GM23338 (cell line): Measurements from ENCODE around the gene NPAS3. TPM values are rescaled to one million over a fixed set of nuclear protein-coding genes. Genes with fewer than 3 reads are reported as not detected.

Experiments used
- ATAC-seq: fragments of 200-7000 bp; cut with Tn5 transposase; 3 replicates; pipeline ENCODE4 v1.9.1; 2020
- DNase-seq: peaks from one replicate; pipeline ENCODE4 v3.0.0-alpha.2; 2015; ENCODE audit warnings: low spot score
- H2AFZ ChIP-seq: fragments of 200-600 bp; sonication (generic); 2 replicates; pipeline ENCODE4 v1.8.0; 2016; ENCODE audit warnings: antibody characterized with exemption, mild to moderate bottlenecking, moderate library complexity
- H3F3A ChIP-seq: fragments of 200-600 bp; sonication (generic); replicated peaks from 2 replicates; pipeline ENCODE4 v1.8.0; 2017; ENCODE audit warnings: antibody characterized with exemption, mixed run types, low read depth
- H3K27ac ChIP-seq: fragments of 200-600 bp; sonication (generic); 2 replicates; pipeline ENCODE4 v1.6.1; 2016; ENCODE audit warnings: low read depth
- H3K27me3 ChIP-seq: fragments of 200-600 bp; sonication (generic); 2 replicates; pipeline ENCODE4 v1.8.0; 2016; ENCODE audit warnings: mild to moderate bottlenecking, mixed run types, moderate library complexity; ENCODE audit not compliant: insufficient read depth
- H3K36me3 ChIP-seq: fragments of 200-600 bp; sonication (generic); 2 replicates; pipeline ENCODE4 v1.8.0; 2016; ENCODE audit warnings: mild to moderate bottlenecking; ENCODE audit not compliant: insufficient read depth
- H3K4me1 ChIP-seq: fragments of 200-600 bp; sonication (generic); 2 replicates; pipeline ENCODE4 v1.8.0; 2016; ENCODE audit warnings: mild to moderate bottlenecking, moderate library complexity; ENCODE audit not compliant: insufficient read depth
- H3K4me2 ChIP-seq: fragments of 200-600 bp; sonication (generic); 2 replicates; pipeline ENCODE4 v1.7.1; 2017; ENCODE audit warnings: mixed run types
- H3K4me3 ChIP-seq: fragments of 200-600 bp; sonication (generic); 2 replicates; pipeline ENCODE4 v1.6.1; 2016; ENCODE audit warnings: mixed run types
- H3K79me2 ChIP-seq: fragments of 200-600 bp; sonication (generic); replicated peaks from 2 replicates; pipeline ENCODE4 v1.8.0; 2017; ENCODE audit warnings: mild to moderate bottlenecking; ENCODE audit not compliant: insufficient read depth
- H3K9me2 ChIP-seq: fragments of 200-600 bp; sonication (generic); 2 replicates; pipeline ENCODE4 v1.8.0; 2017; ENCODE audit not compliant: insufficient read depth
- H4K20me1 ChIP-seq: fragments of 200-600 bp; sonication (generic); replicated peaks from 2 replicates; pipeline ENCODE4 v1.8.0; 2017; ENCODE audit warnings: mild to moderate bottlenecking; ENCODE audit not compliant: insufficient read depth
- H3K27ac Mint-ChIP-seq: 2 replicates; pipeline ENCODE4 v1.8.0; 2020; ENCODE audit warnings: inconsistent platforms, mild to moderate bottlenecking, moderate library complexity, mixed read lengths
- H3K27me3 Mint-ChIP-seq: 3 replicates; pipeline ENCODE4 v1.8.0; 2022; ENCODE audit warnings: low read depth, mild to moderate bottlenecking, moderate library complexity, mixed read lengths, inconsistent platforms; ENCODE audit not compliant: insufficient read depth, poor library complexity
- H3K36me3 Mint-ChIP-seq: 3 replicates; pipeline ENCODE4 v1.8.0; 2021; ENCODE audit warnings: low read depth, mild to moderate bottlenecking, inconsistent platforms, moderate library complexity, mixed read lengths
- H3K4me1 Mint-ChIP-seq: 3 replicates; pipeline ENCODE4 v1.8.0; 2020; ENCODE audit warnings: mild to moderate bottlenecking, inconsistent platforms, mixed read lengths
- H3K4me3 Mint-ChIP-seq: 3 replicates; pipeline ENCODE4 v1.8.0; 2021; ENCODE audit warnings: moderate library complexity, mild to moderate bottlenecking, inconsistent platforms, mixed read lengths
- H3K9me3 Mint-ChIP-seq: 3 replicates; pipeline ENCODE4 v1.8.0; 2020; ENCODE audit warnings: moderate library complexity, mild to moderate bottlenecking, inconsistent platforms, mixed read lengths
- CREB1 ChIP-seq: fragments of 250-450 bp; sonication (Bioruptor Pico); IDR thresholded peaks from 2 replicates; pipeline ENCODE4 v1.5.0; 2020; ENCODE audit warnings: low read depth, mild to moderate bottlenecking, moderate library complexity
- CTCF ChIP-seq, 2 experiments: fragments of 200-600 bp in 1 of 2; sonication (generic) in 1 of 2; conservative IDR thresholded peaks; 2 replicates each; pipeline versions ENCODE4 v1.5.1 to v1.6.1; 2016 to 2017; ENCODE audit warnings: antibody characterized with exemption in 2 of 2, low read depth in 2 of 2, mild to moderate bottlenecking in 2 of 2, moderate library complexity in 1 of 2
- EZH2 ChIP-seq: fragments of 200-600 bp; sonication (generic); IDR thresholded peaks from one replicate; pipeline ENCODE4 v1.8.0; 2017; ENCODE audit warnings: antibody characterized with exemption, mild to moderate bottlenecking, low read depth; ENCODE audit not compliant: unreplicated experiment
- EZH2phosphoT487 ChIP-seq: fragments of 200-600 bp; sonication (generic); IDR thresholded peaks from one replicate; pipeline ENCODE4 v1.8.1; 2018; ENCODE audit warnings: antibody characterized with exemption; ENCODE audit not compliant: unreplicated experiment
- JUNB ChIP-seq: IDR thresholded peaks from one replicate; pipeline ENCODE4 v1.6.1; 2016; ENCODE audit warnings: antibody characterized with exemption; ENCODE audit not compliant: unreplicated experiment
- NANOG ChIP-seq: IDR thresholded peaks from 2 replicates; pipeline ENCODE4 v1.6.1; 2016; ENCODE audit warnings: antibody characterized with exemption, borderline replicate concordance
- POLR2AphosphoS5 ChIP-seq: IDR thresholded peaks from 2 replicates; pipeline ENCODE4 v1.6.1; 2016; ENCODE audit warnings: antibody characterized with exemption, low read depth
- STAT1 ChIP-seq: IDR thresholded peaks from one replicate; pipeline ENCODE4 v1.6.1; 2016; ENCODE audit warnings: antibody characterized with exemption; ENCODE audit not compliant: unreplicated experiment
- ZNF114 ChIP-seq: fragments of 250-450 bp; sonication (Bioruptor Pico); IDR thresholded peaks from 2 replicates; pipeline ENCODE4 v1.5.0; 2020; ENCODE audit warnings: mild to moderate bottlenecking, moderate library complexity
- ZNF331 ChIP-seq: fragments of 250-450 bp; sonication (Bioruptor Pico); IDR thresholded peaks from 2 replicates; pipeline ENCODE4 v1.5.0; 2020; ENCODE audit warnings: low read depth, mild to moderate bottlenecking, moderate library complexity
- polyA plus RNA-seq: library from polyadenylated mRNA; unstranded; fragments of >200 nt; fragmentation: Nextera tagmentation; extraction: Ambion mirVana; gene quantifications from 2 replicates; pipeline ENCODE4 v1.2.1, GENCODE V29; 2016
- total RNA-seq: library from RNA; depleted of rRNA; stranded (reverse); fragments of >200 nt; shearing (Covaris generic); gene quantifications from 2 replicates; pipeline ENCODE4 v1.2.3, GENCODE V29; 2014
- TF ChIP-seq, protein P1 (sequence below): IDR thresholded peaks from 2 replicates; pipeline ENCODE4 v1.6.1; 2016; ENCODE audit warnings: antibody characterized with exemption
- TF ChIP-seq, protein P2 (sequence below): fragments of 250-450 bp; sonication (Bioruptor Pico); IDR thresholded peaks from 2 replicates; pipeline ENCODE4 v1.5.0; 2020; ENCODE audit warnings: mild to moderate bottlenecking, moderate library complexity

NPAS3 gene
- total and polyA plus RNA-seq, 2 experiments from 2014 or later, result 0.17 to 0.19 TPM

DNA sequence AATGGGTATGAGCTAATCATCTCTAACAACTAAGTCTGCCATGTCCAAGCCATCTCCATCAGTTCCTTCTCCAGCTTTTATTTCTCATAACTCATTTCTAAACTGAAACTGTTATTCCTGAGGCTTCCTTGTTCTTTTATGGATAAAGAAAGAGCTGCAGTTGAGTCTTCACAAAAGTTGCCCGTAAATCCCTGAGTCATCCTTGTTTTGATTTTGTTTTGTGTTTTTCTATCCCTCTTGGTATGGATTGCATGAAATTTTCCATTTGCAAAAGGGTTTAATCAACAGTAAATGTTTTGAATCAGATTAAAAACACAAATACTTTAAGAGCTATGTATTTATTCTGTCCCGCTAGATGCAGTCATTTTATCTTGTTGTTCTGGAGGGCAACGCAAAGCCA is 721.6 kb downstream of the NPAS3 start:
- Mint-ChIP-seq H3K27ac (no peak overlapping the region), H3K36me3 (peaks cover 11% of the 10 kb centered on the region), H3K27me3 (no peaks in the 10 kb centered on the region), H3K9me3 (peaks cover 23% of the 10 kb centered on the region), H3K4me1 (peaks cover 6% of the 10 kb centered on the region; the same call in 2 of the 3 replicates), H3K4me3 (no peak overlapping the region)
- Histone ChIP-seq H3K79me2 (no peaks in the 10 kb centered on the region), H3K27me3 (no peaks in the 10 kb centered on the region), H3K4me3 (no peak overlapping the region), H3K4me1 (no peaks in the 10 kb centered on the region), H2AFZ (no peak overlapping the region), H3K36me3 (no peaks in the 10 kb centered on the region), H3K9me2 (peaks cover 7% of the 10 kb centered on the region; the same call in 1 of the 2 replicates), H4K20me1 (no peaks in the 10 kb centered on the region), H3K27ac (no peak overlapping the region), H3F3A (no peaks in the 10 kb centered on the region), H3K4me2 (no peak overlapping the region)
- DNase-seq, result no peak
- TF ChIP-seq, protein P1, sequence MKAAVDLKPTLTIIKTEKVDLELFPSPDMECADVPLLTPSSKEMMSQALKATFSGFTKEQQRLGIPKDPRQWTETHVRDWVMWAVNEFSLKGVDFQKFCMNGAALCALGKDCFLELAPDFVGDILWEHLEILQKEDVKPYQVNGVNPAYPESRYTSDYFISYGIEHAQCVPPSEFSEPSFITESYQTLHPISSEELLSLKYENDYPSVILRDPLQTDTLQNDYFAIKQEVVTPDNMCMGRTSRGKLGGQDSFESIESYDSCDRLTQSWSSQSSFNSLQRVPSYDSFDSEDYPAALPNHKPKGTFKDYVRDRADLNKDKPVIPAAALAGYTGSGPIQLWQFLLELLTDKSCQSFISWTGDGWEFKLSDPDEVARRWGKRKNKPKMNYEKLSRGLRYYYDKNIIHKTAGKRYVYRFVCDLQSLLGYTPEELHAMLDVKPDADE, result no peak
- no peak for TF ChIP-seq NANOG
- no peak for ATAC-seq

- Histone ChIP-seq H3K79me2 (no peaks in the 10 kb centered on the region), H3K27me3 (no peaks in the 10 kb centered on the region), H3K9me2 (peaks cover 7% of the 10 kb centered on the region; the same call in 1 of the 2 replicates), H3K27ac (no peak overlapping the region), H3K4me1 (no peaks in the 10 kb centered on the region), H3K4me2 (no peak overlapping the region), H2AFZ (no peak overlapping the region), H3F3A (no peaks in the 10 kb centered on the region), H3K36me3 (no peaks in the 10 kb centered on the region), H3K4me3 (no peak overlapping the region), H4K20me1 (no peaks in the 10 kb centered on the region)
- H3K36me3 Mint-ChIP-seq, result peaks cover 11% of the 10 kb centered on the region
- no peak for DNase-seq
- no peak overlapping the region for H3K27ac Mint-ChIP-seq
- ATAC-seq, result no peak
- peaks cover 23% of the 10 kb centered on the region for H3K9me3 Mint-ChIP-seq
- no peak overlapping the region for H3K4me3 Mint-ChIP-seq
- no peaks in the 10 kb centered on the region; the same call in 2 of the 3 replicates for H3K4me1 Mint-ChIP-seq
- no peaks in the 10 kb centered on the region for H3K27me3 Mint-ChIP-seq
- TF ChIP-seq, protein P1, result no peak
- TF ChIP-seq POLR2AphosphoS5 (no peak), STAT1 (no peak), CTCF (conservative IDR thresholded peaks at IDR 0.05; ENCODE audit: low read depth in 2 of 2) (no peak), ZNF331 (no peak), NANOG (no peak), CREB1 (CRISPR knock-in tag) (no peak), ZNF114 (no peak), EZH2phosphoT487 (no peak), JUNB (no peak), EZH2 (no peak)
- TF ChIP-seq, protein P2, sequence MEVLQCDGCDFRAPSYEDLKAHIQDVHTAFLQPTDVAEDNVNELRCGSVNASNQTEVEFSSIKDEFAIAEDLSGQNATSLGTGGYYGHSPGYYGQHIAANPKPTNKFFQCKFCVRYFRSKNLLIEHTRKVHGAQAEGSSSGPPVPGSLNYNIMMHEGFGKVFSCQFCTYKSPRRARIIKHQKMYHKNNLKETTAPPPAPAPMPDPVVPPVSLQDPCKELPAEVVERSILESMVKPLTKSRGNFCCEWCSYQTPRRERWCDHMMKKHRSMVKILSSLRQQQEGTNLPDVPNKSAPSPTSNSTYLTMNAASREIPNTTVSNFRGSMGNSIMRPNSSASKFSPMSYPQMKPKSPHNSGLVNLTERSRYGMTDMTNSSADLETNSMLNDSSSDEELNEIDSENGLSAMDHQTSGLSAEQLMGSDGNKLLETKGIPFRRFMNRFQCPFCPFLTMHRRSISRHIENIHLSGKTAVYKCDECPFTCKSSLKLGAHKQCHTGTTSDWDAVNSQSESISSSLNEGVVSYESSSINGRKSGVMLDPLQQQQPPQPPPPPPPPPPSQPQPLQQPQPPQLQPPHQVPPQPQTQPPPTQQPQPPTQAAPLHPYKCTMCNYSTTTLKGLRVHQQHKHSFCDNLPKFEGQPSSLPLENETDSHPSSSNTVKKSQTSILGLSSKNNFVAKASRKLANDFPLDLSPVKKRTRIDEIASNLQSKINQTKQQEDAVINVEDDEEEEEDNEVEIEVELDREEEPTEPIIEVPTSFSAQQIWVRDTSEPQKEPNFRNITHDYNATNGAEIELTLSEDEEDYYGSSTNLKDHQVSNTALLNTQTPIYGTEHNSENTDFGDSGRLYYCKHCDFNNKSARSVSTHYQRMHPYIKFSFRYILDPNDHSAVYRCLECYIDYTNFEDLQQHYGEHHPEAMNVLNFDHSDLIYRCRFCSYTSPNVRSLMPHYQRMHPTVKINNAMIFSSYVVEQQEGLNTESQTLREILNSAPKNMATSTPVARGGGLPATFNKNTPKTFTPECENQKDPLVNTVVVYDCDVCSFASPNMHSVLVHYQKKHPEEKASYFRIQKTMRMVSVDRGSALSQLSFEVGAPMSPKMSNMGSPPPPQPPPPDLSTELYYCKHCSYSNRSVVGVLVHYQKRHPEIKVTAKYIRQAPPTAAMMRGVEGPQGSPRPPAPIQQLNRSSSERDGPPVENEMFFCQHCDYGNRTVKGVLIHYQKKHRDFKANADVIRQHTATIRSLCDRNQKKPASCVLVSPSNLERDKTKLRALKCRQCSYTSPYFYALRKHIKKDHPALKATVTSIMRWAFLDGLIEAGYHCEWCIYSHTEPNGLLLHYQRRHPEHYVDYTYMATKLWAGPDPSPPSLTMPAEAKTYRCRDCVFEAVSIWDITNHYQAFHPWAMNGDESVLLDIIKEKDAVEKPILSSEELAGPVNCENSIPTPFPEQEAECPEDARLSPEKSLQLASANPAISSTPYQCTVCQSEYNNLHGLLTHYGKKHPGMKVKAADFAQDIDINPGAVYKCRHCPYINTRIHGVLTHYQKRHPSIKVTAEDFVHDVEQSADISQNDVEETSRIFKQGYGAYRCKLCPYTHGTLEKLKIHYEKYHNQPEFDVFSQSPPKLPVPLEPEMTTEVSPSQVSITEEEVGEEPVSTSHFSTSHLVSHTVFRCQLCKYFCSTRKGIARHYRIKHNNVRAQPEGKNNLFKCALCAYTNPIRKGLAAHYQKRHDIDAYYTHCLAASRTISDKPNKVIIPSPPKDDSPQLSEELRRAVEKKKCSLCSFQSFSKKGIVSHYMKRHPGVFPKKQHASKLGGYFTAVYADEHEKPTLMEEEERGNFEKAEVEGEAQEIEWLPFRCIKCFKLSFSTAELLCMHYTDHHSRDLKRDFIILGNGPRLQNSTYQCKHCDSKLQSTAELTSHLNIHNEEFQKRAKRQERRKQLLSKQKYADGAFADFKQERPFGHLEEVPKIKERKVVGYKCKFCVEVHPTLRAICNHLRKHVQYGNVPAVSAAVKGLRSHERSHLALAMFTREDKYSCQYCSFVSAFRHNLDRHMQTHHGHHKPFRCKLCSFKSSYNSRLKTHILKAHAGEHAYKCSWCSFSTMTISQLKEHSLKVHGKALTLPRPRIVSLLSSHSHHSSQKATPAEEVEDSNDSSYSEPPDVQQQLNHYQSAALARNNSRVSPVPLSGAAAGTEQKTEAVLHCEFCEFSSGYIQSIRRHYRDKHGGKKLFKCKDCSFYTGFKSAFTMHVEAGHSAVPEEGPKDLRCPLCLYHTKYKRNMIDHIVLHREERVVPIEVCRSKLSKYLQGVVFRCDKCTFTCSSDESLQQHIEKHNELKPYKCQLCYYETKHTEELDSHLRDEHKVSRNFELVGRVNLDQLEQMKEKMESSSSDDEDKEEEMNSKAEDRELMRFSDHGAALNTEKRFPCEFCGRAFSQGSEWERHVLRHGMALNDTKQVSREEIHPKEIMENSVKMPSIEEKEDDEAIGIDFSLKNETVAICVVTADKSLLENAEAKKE (CRISPR knock-in tag), result no peak
Observed at GRCh38 chr14:33661101-33661500, 722.4 kb downstream of the NPAS3 start.
